GM19452 (cell line): ENCODE data around the gene DNAAF9.

Source experiments
- ATAC-seq: cut with Tn5 transposase; IDR thresholded peaks from one replicate; pipeline ENCODE4 v1.9.1; 2021; ENCODE audit not compliant: unreplicated experiment

DNAAF9 gene

DNA sequence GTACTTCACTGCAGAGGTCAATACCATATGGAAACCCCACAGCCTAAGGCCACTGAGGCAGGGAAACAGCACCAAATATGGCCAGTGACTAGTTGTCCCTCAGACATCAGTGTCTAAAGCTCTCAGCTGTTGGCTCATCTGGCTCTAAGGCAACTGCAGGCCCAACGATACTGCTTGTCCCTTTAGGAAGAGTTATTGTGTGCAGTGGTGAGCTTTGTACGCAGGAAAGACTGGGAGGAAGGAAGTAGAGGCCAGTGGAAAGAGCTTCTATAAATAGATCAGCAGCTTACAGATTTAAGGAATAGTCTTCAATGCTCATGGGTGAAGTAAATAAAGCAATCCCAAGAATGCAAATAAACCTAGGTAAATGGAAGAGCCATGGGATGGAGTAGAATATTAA is 29.3 kb downstream of the DNAAF9 start:
- ATAC-seq: no peak

DNA sequence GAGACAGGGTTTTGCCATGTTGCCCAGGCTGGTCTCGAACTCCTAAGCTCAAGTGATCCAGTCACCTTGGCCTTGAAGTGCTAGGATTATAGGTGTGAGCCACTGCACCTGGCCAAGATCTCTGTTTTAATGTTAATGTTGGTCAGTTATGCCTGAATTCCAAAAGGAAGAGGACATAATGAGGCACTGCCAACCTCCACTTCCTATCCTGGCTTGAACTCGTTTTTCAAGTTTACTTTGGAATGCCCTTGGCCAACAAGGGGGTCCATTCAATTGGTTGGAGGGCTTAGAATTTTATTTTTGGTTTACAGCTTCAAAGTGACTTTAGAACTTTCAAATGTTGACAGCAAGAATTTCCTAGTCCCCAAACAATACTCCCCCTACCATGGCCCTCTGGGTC is 29.8 kb downstream of the DNAAF9 start:
- ATAC-seq: no peak

DNA sequence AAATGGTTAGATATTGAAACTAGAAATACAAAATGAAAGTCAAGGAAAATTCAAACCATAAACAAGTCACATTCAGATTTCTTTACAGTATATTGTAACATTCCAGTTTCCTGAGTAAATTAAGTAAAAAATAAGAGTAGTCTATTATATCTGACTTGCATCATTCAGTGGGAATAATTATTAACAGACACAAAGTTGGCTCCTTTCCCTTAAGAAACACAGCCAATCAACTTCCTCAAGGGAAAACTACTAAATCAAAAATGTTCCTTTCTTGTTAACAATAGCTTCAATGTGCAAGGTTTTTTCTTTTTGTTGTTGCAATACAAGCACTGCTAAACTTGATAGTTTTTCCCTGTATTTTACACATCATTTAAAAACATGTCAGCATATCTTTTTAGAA is 33.2 kb downstream of the DNAAF9 start:
- ATAC-seq: no peak

DNA sequence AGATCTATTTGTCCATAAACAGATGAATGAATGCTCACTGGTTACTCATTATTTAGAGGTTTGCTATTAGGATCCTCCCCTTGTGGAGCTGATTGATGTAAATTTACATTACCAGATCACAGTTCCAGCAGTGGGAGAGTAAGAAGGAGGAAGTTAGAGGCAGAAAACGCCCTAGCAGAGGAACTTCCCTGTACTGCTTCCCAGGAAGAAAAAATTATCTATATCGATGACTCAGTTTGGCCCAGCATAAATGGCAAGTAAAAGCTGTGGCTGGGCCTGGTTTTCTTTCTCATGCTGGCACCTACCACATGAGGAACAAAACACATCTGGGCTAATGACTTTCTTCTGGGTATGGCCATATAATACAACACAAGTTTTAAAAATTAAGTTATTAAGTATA is 35.7 kb downstream of the DNAAF9 start:
- ATAC-seq: no peak

DNA sequence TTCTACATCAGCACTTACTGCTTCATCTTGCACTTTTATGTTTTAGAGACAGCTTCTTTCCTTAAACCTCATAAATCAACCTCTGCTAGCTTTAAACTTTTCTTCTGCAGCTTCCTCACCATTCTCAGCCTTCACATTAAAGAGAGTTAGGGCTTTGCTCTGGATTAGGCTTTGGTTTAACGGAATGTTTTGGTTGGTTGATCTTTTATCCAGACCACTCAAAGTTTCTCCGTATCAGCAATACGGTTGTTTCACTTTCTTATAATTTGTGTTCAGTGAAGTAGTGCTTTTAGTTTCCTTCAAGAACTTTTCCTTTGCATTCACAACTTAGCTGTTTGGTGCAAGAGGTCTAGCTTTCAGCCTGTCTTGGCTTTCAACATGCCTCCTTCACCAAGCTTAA is 40.4 kb downstream of the DNAAF9 start:
- no peak for ATAC-seq

DNA sequence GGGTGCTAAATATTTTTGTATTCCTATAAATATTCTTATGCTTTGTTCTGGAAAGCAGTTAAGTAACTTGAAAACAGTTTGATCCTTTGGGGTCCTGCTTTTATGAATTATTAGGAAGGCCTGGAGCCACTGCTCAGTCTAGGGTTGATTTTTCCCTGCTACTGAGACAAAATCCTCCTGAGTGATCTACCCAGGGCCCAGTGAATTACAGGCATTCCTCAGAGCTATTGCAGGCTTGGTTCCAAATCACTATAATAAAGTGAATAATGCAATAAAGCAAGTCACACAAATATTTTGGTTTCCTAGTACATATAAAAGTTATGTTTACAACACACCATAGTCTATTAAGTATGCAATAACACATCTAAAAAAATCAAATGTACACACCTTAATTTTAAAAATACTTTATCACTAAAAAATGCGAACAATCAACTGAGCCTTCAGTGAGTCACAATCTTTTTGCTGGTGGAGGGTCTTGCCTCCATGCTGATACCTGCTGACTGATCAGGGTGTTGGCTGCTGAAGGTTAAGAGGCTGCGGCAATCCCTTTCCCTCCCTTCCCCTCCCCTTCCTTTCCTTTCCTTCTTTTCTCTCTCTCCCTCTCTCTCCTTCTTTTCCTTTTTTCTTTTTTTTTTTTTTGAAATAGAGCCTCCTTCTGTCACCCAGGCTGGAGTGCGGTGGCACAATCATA is 43.0 kb downstream of the DNAAF9 start:
- no peak for ATAC-seq

DNA sequence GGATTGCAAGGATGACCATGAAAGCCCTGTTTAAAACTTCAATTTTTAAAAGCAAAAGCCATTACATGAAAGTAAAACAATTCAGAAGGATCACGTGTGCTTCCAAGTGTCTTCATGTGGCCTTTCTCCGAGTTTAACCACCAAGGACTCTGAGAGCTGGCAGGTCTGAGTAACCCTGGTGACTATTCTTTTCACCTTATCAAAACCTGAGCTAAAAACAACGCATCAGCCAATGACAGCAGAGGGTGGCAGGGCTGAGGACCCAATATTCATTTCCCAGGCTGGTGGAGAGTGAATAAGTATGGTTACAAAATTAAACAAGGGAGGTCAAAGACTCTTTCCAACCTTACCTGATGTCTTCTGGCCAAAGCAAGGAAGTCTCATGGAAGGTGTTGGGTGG is 46.7 kb downstream of the DNAAF9 start:
- no peak for ATAC-seq

DNA sequence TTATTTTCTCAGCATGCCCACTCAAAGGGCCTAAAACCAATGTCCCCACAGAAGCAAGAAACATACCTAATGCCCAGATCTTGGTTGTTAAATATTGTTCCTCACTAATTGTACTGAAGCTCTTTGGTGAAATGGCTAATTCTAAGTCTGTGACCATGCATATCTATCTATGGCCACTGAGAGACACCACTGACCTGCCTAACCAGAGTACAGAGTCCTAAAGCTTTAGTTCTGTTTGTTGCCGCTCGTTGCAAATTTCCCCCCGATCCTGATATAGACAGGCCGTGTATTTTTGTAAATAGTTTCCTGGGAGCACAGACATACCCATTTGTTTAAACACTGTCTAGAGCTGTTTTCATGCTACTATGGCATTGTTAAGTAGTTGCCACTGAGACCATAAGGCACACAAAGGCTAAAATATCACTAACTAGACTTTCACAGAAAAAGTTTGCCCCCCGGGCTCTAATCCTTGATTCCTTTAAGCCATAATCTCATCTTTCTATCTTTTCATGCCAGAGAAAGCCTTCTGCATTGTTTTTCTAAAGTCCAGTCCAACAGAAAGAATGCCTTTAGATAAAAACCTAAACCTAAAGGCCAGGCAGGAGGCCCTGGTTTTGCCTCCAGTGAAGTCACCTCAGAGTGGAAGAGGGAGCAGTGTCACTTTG is 48.7 kb downstream of the DNAAF9 start:
- no peak for ATAC-seq
